ENCODE data around the gene HCN4. TPM values are rescaled to one million over a fixed set of nuclear protein-coding genes. Genes with fewer than 3 reads are reported as not detected.

HCN4 gene
- total RNA-seq, 3 donors from 2014 or later (not counting 1 experiment from before 2014, with no cell fraction given): not detected

- no peak overlapping the region for H3K27ac Mint-ChIP-seq
- no peaks in the 10 kb centered on the region for H3K4me1 Mint-ChIP-seq
- WGBS (ENCODE audit: insufficient coverage): 89% methylated on average over 14 of the region's 14 CpGs
- no peaks in the 10 kb centered on the region for H3K4me1 ChIP-seq (ENCODE audit: control insufficient read depth, insufficient read depth, low read length)
- peaks cover 3 to 4% of the 10 kb centered on the region in 2 donors for H3K27me3 Mint-ChIP-seq (ENCODE audit: low read depth in 2 of 2)
- TF ChIP-seq CTCF (IDR thresholded peaks at IDR 0.05): no peak
- intact Hi-C loops (cut with micrococcal nuclease): no loop called here
- H3K4me3 ChIP-seq (ENCODE audit: low read length): no peak overlapping the region
- no peaks in the 10 kb centered on the region for H3K27me3 ChIP-seq (ENCODE audit: control insufficient read depth, insufficient read depth, low read length)
- H3K36me3 ChIP-seq (ENCODE audit: control insufficient read depth, insufficient read depth, low read length): no peaks in the 10 kb centered on the region
- H3K36me3 Mint-ChIP-seq: no peaks in the 10 kb centered on the region
- no peaks in the 10 kb centered on the region for H3K9me3 ChIP-seq (ENCODE audit: control insufficient read depth, insufficient read depth, low read length)
- no peak overlapping the region for H3K27ac ChIP-seq (ENCODE audit: low read length)
- DNase-seq: no peak
- no peak for ATAC-seq
- no peak overlapping the region for H3K4me3 Mint-ChIP-seq
- no peaks in the 10 kb centered on the region for H3K9me3 Mint-ChIP-seq
Observed at GRCh38 chr15:73341886-73342600, 26.7 kb downstream of the HCN4 start.

- Mint-ChIP-seq H3K9me3 (no peaks in the 10 kb centered on the region), H3K4me1 (no peaks in the 10 kb centered on the region), H3K27me3 (ENCODE audit: low read depth in 2 of 2) (peaks cover 10% of the 10 kb centered on the region in 2 donors), H3K27ac (no peak overlapping the region), H3K36me3 (no peaks in the 10 kb centered on the region), H3K4me3 (no peak overlapping the region)
- intact Hi-C loops (cut with micrococcal nuclease): no loop called here
- Histone ChIP-seq H3K36me3 (ENCODE audit: control insufficient read depth, insufficient read depth, low read length) (no peaks in the 10 kb centered on the region), H3K4me1 (ENCODE audit: control insufficient read depth, insufficient read depth, low read length) (no peaks in the 10 kb centered on the region), H3K9me3 (ENCODE audit: control insufficient read depth, insufficient read depth, low read length) (no peaks in the 10 kb centered on the region), H3K4me3 (ENCODE audit: low read length) (no peak overlapping the region), H3K27ac (ENCODE audit: low read length) (no peak overlapping the region), H3K27me3 (ENCODE audit: control insufficient read depth, insufficient read depth, low read length) (no peaks in the 10 kb centered on the region)
- DNase-seq (no peak), ATAC-seq (no peak)
- TF ChIP-seq CTCF (IDR thresholded peaks at IDR 0.05): no peak
- 88% methylated on average over 9 of the region's 9 CpGs for WGBS (ENCODE audit: insufficient coverage)
Observed at GRCh38 chr15:73340502-73341192, 28.1 kb downstream of the HCN4 start.

- no peaks in the 10 kb centered on the region for H3K9me3 Mint-ChIP-seq
- H3K4me1 Mint-ChIP-seq: no peaks in the 10 kb centered on the region
- WGBS (ENCODE audit: insufficient coverage): 77% methylated on average over 9 of the region's 9 CpGs
- H3K4me1 ChIP-seq (ENCODE audit: control insufficient read depth, insufficient read depth, low read length): no peaks in the 10 kb centered on the region
- no peak overlapping the region for H3K4me3 ChIP-seq (ENCODE audit: low read length)
- no peak overlapping the region for H3K4me3 Mint-ChIP-seq
- H3K27ac Mint-ChIP-seq: no peak overlapping the region
- intact Hi-C loops (cut with micrococcal nuclease): no loop called here
- ATAC-seq: no peak
- H3K9me3 ChIP-seq (ENCODE audit: control insufficient read depth, insufficient read depth, low read length): no peaks in the 10 kb centered on the region
- DNase-seq: no peak
- H3K36me3 ChIP-seq (ENCODE audit: control insufficient read depth, insufficient read depth, low read length): no peaks in the 10 kb centered on the region
- H3K27me3 Mint-ChIP-seq (ENCODE audit: low read depth in 2 of 2): peaks cover 10% of the 10 kb centered on the region in 2 donors
- no peak for TF ChIP-seq CTCF (IDR thresholded peaks at IDR 0.05)
- H3K36me3 Mint-ChIP-seq: no peaks in the 10 kb centered on the region
- H3K27ac ChIP-seq (ENCODE audit: low read length): no peak overlapping the region
- H3K27me3 ChIP-seq (ENCODE audit: control insufficient read depth, insufficient read depth, low read length): no peaks in the 10 kb centered on the region
Observed at GRCh38 chr15:73338606-73339374, 30.0 kb downstream of the HCN4 start.

Measured in natural killer cell (primary cell).